Thyroid gland (tissue), 4 donors: ENCODE measurements around the gene ZNF804A.

Experiments used
- POLR2A ChIP-seq, 2 donors: fragments of 450-650 bp; IDR thresholded peaks; one replicate each; pipeline ENCODE4 v1.6.1; 2017; ENCODE audit warnings: antibody characterized with exemption in 2 of 2, mild to moderate bottlenecking in 2 of 2, moderate library complexity in 1 of 2
- TF ChIP-seq, protein P1 (sequence below), 6 experiments: fragments of 200-600 bp in 3 of 6; fragments of 450-650 bp in 3 of 6; sonication (generic) in 3 of 6; IDR thresholded peaks; one replicate each; pipeline ENCODE4 v1.5.1; 2016 to 2019; ENCODE audit warnings: antibody characterized with exemption in 6 of 6, mild to moderate bottlenecking in 2 of 6, inconsistent platforms in 1 of 6, moderate library complexity in 1 of 6

DNA sequence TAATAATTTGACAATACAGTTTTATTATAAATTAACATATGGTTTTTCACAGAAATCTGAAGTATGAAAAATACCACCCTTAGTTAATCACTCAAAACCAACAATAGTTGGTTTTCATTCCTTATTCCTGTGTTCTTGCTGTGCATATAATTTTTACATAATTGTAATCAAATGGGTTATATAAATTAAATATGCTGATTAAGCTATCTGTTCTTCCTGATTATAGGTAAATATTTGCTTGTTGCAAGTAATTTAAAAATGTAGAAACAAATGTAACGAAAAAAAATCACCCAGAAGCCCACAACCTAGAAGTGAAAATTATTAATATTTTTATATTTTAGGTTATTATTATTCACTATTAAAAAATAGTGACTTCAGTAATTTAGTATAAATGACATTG, 98.3 kb downstream of the ZNF804A start:
- TF ChIP-seq, protein P1, sequence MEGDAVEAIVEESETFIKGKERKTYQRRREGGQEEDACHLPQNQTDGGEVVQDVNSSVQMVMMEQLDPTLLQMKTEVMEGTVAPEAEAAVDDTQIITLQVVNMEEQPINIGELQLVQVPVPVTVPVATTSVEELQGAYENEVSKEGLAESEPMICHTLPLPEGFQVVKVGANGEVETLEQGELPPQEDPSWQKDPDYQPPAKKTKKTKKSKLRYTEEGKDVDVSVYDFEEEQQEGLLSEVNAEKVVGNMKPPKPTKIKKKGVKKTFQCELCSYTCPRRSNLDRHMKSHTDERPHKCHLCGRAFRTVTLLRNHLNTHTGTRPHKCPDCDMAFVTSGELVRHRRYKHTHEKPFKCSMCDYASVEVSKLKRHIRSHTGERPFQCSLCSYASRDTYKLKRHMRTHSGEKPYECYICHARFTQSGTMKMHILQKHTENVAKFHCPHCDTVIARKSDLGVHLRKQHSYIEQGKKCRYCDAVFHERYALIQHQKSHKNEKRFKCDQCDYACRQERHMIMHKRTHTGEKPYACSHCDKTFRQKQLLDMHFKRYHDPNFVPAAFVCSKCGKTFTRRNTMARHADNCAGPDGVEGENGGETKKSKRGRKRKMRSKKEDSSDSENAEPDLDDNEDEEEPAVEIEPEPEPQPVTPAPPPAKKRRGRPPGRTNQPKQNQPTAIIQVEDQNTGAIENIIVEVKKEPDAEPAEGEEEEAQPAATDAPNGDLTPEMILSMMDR (IDR thresholded peaks at IDR 0.05) = no peak
- no peak for TF ChIP-seq POLR2A (IDR thresholded peaks at IDR 0.05)
